ENCODE results near the gene NPFF. TPM values are rescaled to one million over a fixed set of nuclear protein-coding genes. Genes with fewer than 3 reads are reported as not detected.

NPFF gene
- polyA plus RNA-seq, 3 donors: 0.29 TPM; not detected in 2

- peaks cover 1% of the 10 kb centered on the region for H3K79me2 ChIP-seq (ENCODE audit: insufficient read depth, low read length)
- no peak for TF ChIP-seq CTCF (IDR thresholded peaks at IDR 0.05)
- intact Hi-C loops (cut with micrococcal nuclease): no loop called here
- H3K27ac Mint-ChIP-seq: peak overlapping the region in 2 of 7 donors; percentile 23 to 68
- no peak overlapping the region for H3K4me3 Mint-ChIP-seq
- no peak overlapping the region for H2AFZ ChIP-seq (ENCODE audit: insufficient read depth, low read depth, low read length, poor library complexity, severe bottlenecking)
- H3K36me3 Mint-ChIP-seq: peaks cover 56 to 57% of the 10 kb centered on the region in 2 donors
- H3K27ac ChIP-seq (ENCODE audit: low read depth in 1 of 2, low read length in 2 of 2): peak overlapping the region in 1 of 2 donors; percentile 26
- no peaks in the 10 kb centered on the region for H3K27me3 ChIP-seq (ENCODE audit: control insufficient read depth in 2 of 2, insufficient read depth in 2 of 2, low read length in 2 of 2)
- DNase-seq: no peak
- peaks cover 67 to 97% of the 10 kb centered on the region in 2 donors for H3K36me3 ChIP-seq (replicated peaks in 1 of 2; ENCODE audit: control insufficient read depth in 1 of 2, insufficient read depth in 2 of 2, low read length in 2 of 2)
- H3K4me3 ChIP-seq (replicated peaks in 1 of 3; ENCODE audit: low read depth in 2 of 3, low read length in 3 of 3): no peak overlapping the region
- H3K9me3 ChIP-seq (replicated peaks in 1 of 2; ENCODE audit: control insufficient read depth in 1 of 2, insufficient read depth in 1 of 2, low read length in 2 of 2): no peaks in the 10 kb centered on the region
- H3K4me1 ChIP-seq (ENCODE audit: control insufficient read depth in 1 of 2, insufficient read depth in 2 of 2, low read length in 2 of 2): no peaks in the 10 kb centered on the region
- peaks cover 0 to 1% (median 0%) of the 10 kb centered on the region in 7 donors for H3K9me3 Mint-ChIP-seq
- WGBS (ENCODE audit: insufficient coverage): 98% methylated on average over 4 of the region's 9 CpGs
- H3K9ac ChIP-seq (ENCODE audit: insufficient read depth, low read length, poor library complexity, severe bottlenecking): no peak overlapping the region
- H3K4me1 Mint-ChIP-seq: no peaks in the 10 kb centered on the region
- no peak overlapping the region for H3K4me2 ChIP-seq (replicated peaks; ENCODE audit: extremely low read depth, low read length, poor library complexity, severe bottlenecking)
- H3K27me3 Mint-ChIP-seq (ENCODE audit: low read depth in 3 of 3): peaks cover 0 to 2% (median 1%) of the 10 kb centered on the region in 3 donors
- peaks cover 83% of the 10 kb centered on the region for H4K20me1 ChIP-seq (ENCODE audit: insufficient read depth, low read length)
These were observed 23.9 kb downstream of the NPFF start for GRCh38 chr12:53483225-53483978.

DNA sequence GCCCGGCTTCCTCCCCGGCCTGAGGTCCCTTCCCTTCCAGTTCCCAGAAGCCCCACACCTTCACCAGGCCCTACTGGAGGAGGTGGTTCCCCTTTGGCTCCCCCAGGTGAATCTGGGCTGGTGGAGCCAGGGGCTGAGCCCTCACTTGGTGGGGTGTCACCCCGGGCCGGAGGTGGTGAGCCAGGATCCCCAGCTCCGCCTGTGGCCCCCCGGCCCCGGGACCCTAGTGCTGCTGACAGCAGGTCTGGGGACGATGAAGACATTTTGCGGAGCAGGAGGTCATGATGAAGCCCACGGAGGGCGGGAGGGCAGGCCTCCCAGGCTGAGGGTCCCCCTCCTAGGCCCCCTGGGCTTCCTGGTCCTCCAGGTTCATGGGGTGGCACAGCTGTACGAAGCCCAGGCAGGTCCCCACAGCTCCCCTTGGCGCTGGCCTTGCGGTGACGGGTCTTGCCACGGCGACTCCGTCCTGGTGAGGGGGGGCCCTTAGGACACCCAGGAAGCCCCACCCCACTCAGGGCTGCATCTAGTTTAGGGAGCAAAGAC, 24.6 kb downstream of the NPFF start:
- TF ChIP-seq CTCF (IDR thresholded peaks at IDR 0.05): no peak
- WGBS (ENCODE audit: insufficient coverage): 92% methylated on average over 11 of the region's 18 CpGs
- Histone ChIP-seq H2AFZ (ENCODE audit: insufficient read depth, low read depth, low read length, poor library complexity, severe bottlenecking) (no peak overlapping the region), H3K36me3 (replicated peaks in 1 of 2; ENCODE audit: control insufficient read depth in 1 of 2, insufficient read depth in 2 of 2, low read length in 2 of 2) (peaks cover 74 to 99% of the 10 kb centered on the region in 2 donors), H3K4me3 (replicated peaks in 1 of 3; ENCODE audit: low read depth in 2 of 3, low read length in 3 of 3) (no peak overlapping the region), H3K4me1 (ENCODE audit: control insufficient read depth in 1 of 2, insufficient read depth in 2 of 2, low read length in 2 of 2) (no peaks in the 10 kb centered on the region), H3K27me3 (ENCODE audit: control insufficient read depth in 2 of 2, insufficient read depth in 2 of 2, low read length in 2 of 2) (no peaks in the 10 kb centered on the region), H3K9ac (ENCODE audit: insufficient read depth, low read length, poor library complexity, severe bottlenecking) (no peak overlapping the region), H3K79me2 (ENCODE audit: insufficient read depth, low read length) (peaks cover 7% of the 10 kb centered on the region), H3K9me3 (replicated peaks in 1 of 2; ENCODE audit: control insufficient read depth in 1 of 2, insufficient read depth in 1 of 2, low read length in 2 of 2) (no peaks in the 10 kb centered on the region), H3K4me2 (replicated peaks; ENCODE audit: extremely low read depth, low read length, poor library complexity, severe bottlenecking) (no peak overlapping the region), H3K27ac (ENCODE audit: low read depth in 1 of 2, low read length in 2 of 2) (no peak overlapping the region), H4K20me1 (ENCODE audit: insufficient read depth, low read length) (peaks cover 90% of the 10 kb centered on the region)
- Mint-ChIP-seq H3K9me3 (peaks cover 0 to 1% (median 0%) of the 10 kb centered on the region in 7 donors), H3K27me3 (ENCODE audit: low read depth in 3 of 3) (peaks cover 0 to 2% (median 1%) of the 10 kb centered on the region in 3 donors), H3K4me1 (no peaks in the 10 kb centered on the region), H3K27ac (no peak overlapping the region), H3K36me3 (peaks cover 56 to 63% of the 10 kb centered on the region in 2 donors), H3K4me3 (no peak overlapping the region)
- intact Hi-C loops (cut with micrococcal nuclease): no loop called here
- DNase-seq: no peak

All from CD14-positive monocyte (primary cell).